ENCODE measurements around the gene MAGEA2. TPM values are rescaled to one million over a fixed set of nuclear protein-coding genes. Genes with fewer than 3 reads are reported as not detected.
"Not testable (repeated sequence)": the region's sequence is repeated elsewhere in the genome, so short reads cannot be mapped to it uniquely, and the experiment has no call there.

MAGEA2 gene
- total and polyA plus RNA-seq, 2 experiments from 2014 or later: not detected

- in situ Hi-C loops (cut with MboI): no loop called here
Measured at GRCh38 chrX:152735860-152736511, 17.7 kb downstream of the MAGEA2 start.

GRCh38 chrX:152735101-152735500 is 18.5 kb downstream of the MAGEA2 start:
- Histone ChIP-seq H3K4me2 (ENCODE audit: unreplicated experiment) (no peak overlapping the region), H3K9me2 (ENCODE audit: insufficient read depth) (no peaks in the 10 kb centered on the region), H3K79me2 (ENCODE audit: insufficient read depth) (no peaks in the 10 kb centered on the region), H3K27me3 (replicated peaks; ENCODE audit: insufficient read depth) (no peaks in the 10 kb centered on the region), H3F3A (ENCODE audit: insufficient read depth) (no peaks in the 10 kb centered on the region), H4K20me1 (ENCODE audit: insufficient read depth) (no peaks in the 10 kb centered on the region), H2AFZ (no peak overlapping the region), H3K4me1 (ENCODE audit: insufficient read depth) (no peaks in the 10 kb centered on the region), H3K4me3 (no peak overlapping the region), H3K9me3 (ENCODE audit: low read depth) (no peaks in the 10 kb centered on the region), H3K27ac (no peak overlapping the region), H3K9ac (no peak overlapping the region), H3K36me3 (ENCODE audit: low read depth) (no peaks in the 10 kb centered on the region)
- DNase-seq: no peak
- in situ Hi-C loops (cut with MboI): no loop called here
- TF ChIP-seq EZH2phosphoT487 (IDR thresholded peaks at IDR 0.05; ENCODE audit: insufficient read depth, low read depth) (no peak), EZH2 (IDR thresholded peaks at IDR 0.05; ENCODE audit: insufficient read depth, poor library complexity, severe bottlenecking) (no peak)
- 9 to 21% methylated on average over 2 of the region's 2 CpGs for WGBS, 2 experiments (ENCODE audit: low coverage in 1 of 2, low lambda C conversion rate in 2 of 2, missing lambda C conversion rate in 2 of 2)

More at GRCh38 chrX:152735860-152736511, 17.7 kb downstream of the MAGEA2 start:
- H3K4me3 ChIP-seq: no peak overlapping the region
- no peak overlapping the region for H3K4me2 ChIP-seq (ENCODE audit: unreplicated experiment)
- no peak overlapping the region for H3K27ac ChIP-seq
- no peaks in the 10 kb centered on the region for H3K79me2 ChIP-seq (ENCODE audit: insufficient read depth)
- H3K9me3 ChIP-seq (ENCODE audit: low read depth): no peaks in the 10 kb centered on the region
- H3F3A ChIP-seq (ENCODE audit: insufficient read depth): no peaks in the 10 kb centered on the region
- no peaks in the 10 kb centered on the region for H3K4me1 ChIP-seq (ENCODE audit: insufficient read depth)
- H4K20me1 ChIP-seq (ENCODE audit: insufficient read depth): no peaks in the 10 kb centered on the region
- H2AFZ ChIP-seq: no peak overlapping the region
- H3K36me3 ChIP-seq (ENCODE audit: low read depth): no peaks in the 10 kb centered on the region
- TF ChIP-seq EZH2phosphoT487 (IDR thresholded peaks at IDR 0.05; ENCODE audit: insufficient read depth, low read depth) (no peak), EZH2 (IDR thresholded peaks at IDR 0.05; ENCODE audit: insufficient read depth, poor library complexity, severe bottlenecking) (no peak)
- H3K9me2 ChIP-seq (ENCODE audit: insufficient read depth): no peaks in the 10 kb centered on the region
- WGBS, 2 experiments (ENCODE audit: low coverage in 1 of 2, low lambda C conversion rate in 2 of 2, missing lambda C conversion rate in 2 of 2): 23 to 45% methylated on average over 7 to 9 of the region's 12 CpGs
- no peaks in the 10 kb centered on the region for H3K27me3 ChIP-seq (replicated peaks; ENCODE audit: insufficient read depth)
- DNase-seq: no peak
- H3K9ac ChIP-seq: no peak overlapping the region

- in situ Hi-C loops (cut with MboI); H3K4me1 ChIP-seq (ENCODE audit: insufficient read depth); H3K79me2 ChIP-seq (ENCODE audit: insufficient read depth); H4K20me1 ChIP-seq (ENCODE audit: insufficient read depth); H3K9me3 ChIP-seq (ENCODE audit: low read depth); H3K27ac ChIP-seq; H2AFZ ChIP-seq; H3K9ac ChIP-seq; H3K4me2 ChIP-seq (ENCODE audit: unreplicated experiment); H3K9me2 ChIP-seq (ENCODE audit: insufficient read depth); H3K4me3 ChIP-seq; DNase-seq; H3K36me3 ChIP-seq (ENCODE audit: low read depth); H3F3A ChIP-seq (ENCODE audit: insufficient read depth); H3K27me3 ChIP-seq (replicated peaks; ENCODE audit: insufficient read depth): not testable (repeated sequence)
- 72 to 76% methylated on average over 12 to 19 of the region's 22 CpGs for WGBS, 2 experiments (ENCODE audit: low coverage in 1 of 2, low lambda C conversion rate in 2 of 2, missing lambda C conversion rate in 2 of 2)
Measured at GRCh38 chrX:152734143-152734858, 19.3 kb downstream of the MAGEA2 start.

- H3K4me3 ChIP-seq: no peak within 1 kb of the TSS
- 8 to 74% methylated on average over 2 to 14 of the region's 21 CpGs for WGBS, 2 experiments (ENCODE audit: low coverage in 1 of 2, low lambda C conversion rate in 2 of 2, missing lambda C conversion rate in 2 of 2)
- in situ Hi-C loops (cut with MboI): no loop called here
- no peaks in the 10 kb centered on the region for H3K9me2 ChIP-seq (ENCODE audit: insufficient read depth)
- H3K27ac ChIP-seq: no peak within 1 kb of the TSS
- H3K9me3 ChIP-seq (ENCODE audit: low read depth): no peaks in the 10 kb centered on the region
- H2AFZ ChIP-seq: no peak within 1 kb of the TSS
- no peak for DNase-seq
- no peak within 1 kb of the TSS for H3K4me2 ChIP-seq (ENCODE audit: unreplicated experiment)
- H3K4me1 ChIP-seq (ENCODE audit: insufficient read depth): no peaks in the 10 kb centered on the region
- no peaks in the 10 kb centered on the region for H3K36me3 ChIP-seq (ENCODE audit: low read depth)
- H3K9ac ChIP-seq: no peak within 1 kb of the TSS
- H3K79me2 ChIP-seq (ENCODE audit: insufficient read depth): no peaks in the 10 kb centered on the region
- H3K27me3 ChIP-seq (replicated peaks; ENCODE audit: insufficient read depth): no peaks in the 10 kb centered on the region
- no peaks in the 10 kb centered on the region for H4K20me1 ChIP-seq (ENCODE audit: insufficient read depth)
- H3F3A ChIP-seq (ENCODE audit: insufficient read depth): no peaks in the 10 kb centered on the region
- TF ChIP-seq EZH2 (IDR thresholded peaks at IDR 0.05; ENCODE audit: insufficient read depth, poor library complexity, severe bottlenecking): no peak
- no peak for TF ChIP-seq EZH2phosphoT487 (IDR thresholded peaks at IDR 0.05; ENCODE audit: insufficient read depth, low read depth)
Measured at GRCh38 chrX:152733261-152733975, 20.2 kb downstream of the MAGEA2 start, which contains the start of the genes CSAG1 and MAGEA12. Gene CSAG1 (minus strand): TSS chrX:152733721. CDS start chrX:152732460, 1,261 bp downstream. Gene MAGEA12 (plus strand): TSS chrX:152733757. CDS start chrX:152736162, 2,405 bp downstream.

All from GM23248 (cell line).